ENCODE data around the gene BMP8A. TPM values are rescaled to one million over a fixed set of nuclear protein-coding genes. Genes with fewer than 3 reads are reported as not detected.

Gene BMP8A
- total RNA-seq, 2 experiments from 2014 or later = not detected

GRCh38 chr1:39554277-39554676 is 62.8 kb downstream of the BMP8A start:
- Mint-ChIP-seq H3K36me3 (peaks cover 13% of the 10 kb centered on the region), H3K4me3 (no peak overlapping the region), H3K4me1 (ENCODE audit: low read depth) (peaks cover 11% of the 10 kb centered on the region), H3K27me3 (no peaks in the 10 kb centered on the region), H3K27ac (no peak overlapping the region), H3K9me3 (no peaks in the 10 kb centered on the region)
- CTCF ChIA-PET = no interaction called here
- intact Hi-C loops (cut with micrococcal nuclease) = no loop called here
- no peak for DNase-seq
- POLR2A ChIA-PET = no interaction called here

- no peak for DNase-seq
- no peak overlapping the region for H3K27ac Mint-ChIP-seq
- no peaks in the 10 kb centered on the region for H3K27me3 Mint-ChIP-seq
- no peak overlapping the region for H3K4me3 Mint-ChIP-seq
- ChIA-PET POLR2A (interaction anchor here (0.8 to 1.0 kb wide), 2 partner anchors 13 to 14 kb away, joined by 3 read pairs; no protein-coding TSS in a partner anchor), CTCF (interaction anchor here (0.7 kb wide), 1 partner anchor 21 kb away, joined by 3 read pairs; no protein-coding TSS in a partner anchor)
- intact Hi-C loops (cut with micrococcal nuclease) = no loop called here
- H3K4me1 Mint-ChIP-seq (ENCODE audit: low read depth) = peaks cover 15% of the 10 kb centered on the region
- H3K36me3 Mint-ChIP-seq = peaks cover 75% of the 10 kb centered on the region
- no peaks in the 10 kb centered on the region for H3K9me3 Mint-ChIP-seq
Observed at GRCh38 chr1:39561279-39561678, 69.8 kb downstream of the BMP8A start.

- Mint-ChIP-seq H3K4me1 (ENCODE audit: low read depth) (peaks cover 16% of the 10 kb centered on the region), H3K4me3 (no peak overlapping the region), H3K27me3 (no peaks in the 10 kb centered on the region), H3K36me3 (peaks cover 92% of the 10 kb centered on the region), H3K9me3 (no peaks in the 10 kb centered on the region), H3K27ac (peak overlapping the region; percentile 24)
- intact Hi-C loops (cut with micrococcal nuclease) = no loop called here
- no peak for DNase-seq
- POLR2A ChIA-PET = no interaction called here
- CTCF ChIA-PET = no interaction called here
Observed at GRCh38 chr1:39562886-39563285, 71.5 kb downstream of the BMP8A start.

DNA sequence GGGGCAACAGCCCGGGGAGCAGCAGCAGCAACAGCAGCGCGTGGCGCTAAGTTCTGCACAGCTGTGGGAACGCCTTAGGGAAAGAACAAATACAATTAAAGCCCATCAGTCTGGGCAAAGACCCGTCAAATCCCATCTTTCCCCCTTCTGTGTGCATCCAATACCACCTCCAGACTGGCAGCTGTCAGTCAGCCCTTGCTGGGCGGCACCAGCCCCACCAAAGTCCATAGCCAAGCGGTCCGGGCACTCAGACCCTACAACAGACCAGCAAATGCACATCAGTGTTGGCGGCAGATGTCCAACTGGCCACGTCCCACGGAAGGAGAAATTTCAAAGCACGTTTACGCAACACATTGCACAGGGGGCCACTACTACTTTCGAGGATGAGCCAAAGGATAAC is 72.2 kb downstream of the BMP8A start:
- Mint-ChIP-seq H3K36me3 (peaks cover 93% of the 10 kb centered on the region), H3K27ac (no peak overlapping the region), H3K27me3 (no peaks in the 10 kb centered on the region), H3K4me3 (no peak overlapping the region), H3K4me1 (ENCODE audit: low read depth) (peaks cover 11% of the 10 kb centered on the region), H3K9me3 (no peaks in the 10 kb centered on the region)
- CTCF ChIA-PET = no interaction called here
- POLR2A ChIA-PET = no interaction called here
- DNase-seq = no peak
- intact Hi-C loops (cut with micrococcal nuclease) = no loop called here

- H3K27ac Mint-ChIP-seq = no peak overlapping the region
- no peaks in the 10 kb centered on the region for H3K27me3 Mint-ChIP-seq
- ChIA-PET CTCF (no interaction called here), POLR2A (no interaction called here)
- H3K36me3 Mint-ChIP-seq = peaks cover 92% of the 10 kb centered on the region
- intact Hi-C loops (cut with micrococcal nuclease) = no loop called here
- H3K9me3 Mint-ChIP-seq = no peaks in the 10 kb centered on the region
- DNase-seq = no peak
- H3K4me3 Mint-ChIP-seq = no peak overlapping the region
- H3K4me1 Mint-ChIP-seq (ENCODE audit: low read depth) = peaks cover 7% of the 10 kb centered on the region
Observed at GRCh38 chr1:39564340-39564739, 72.9 kb downstream of the BMP8A start.

DNA sequence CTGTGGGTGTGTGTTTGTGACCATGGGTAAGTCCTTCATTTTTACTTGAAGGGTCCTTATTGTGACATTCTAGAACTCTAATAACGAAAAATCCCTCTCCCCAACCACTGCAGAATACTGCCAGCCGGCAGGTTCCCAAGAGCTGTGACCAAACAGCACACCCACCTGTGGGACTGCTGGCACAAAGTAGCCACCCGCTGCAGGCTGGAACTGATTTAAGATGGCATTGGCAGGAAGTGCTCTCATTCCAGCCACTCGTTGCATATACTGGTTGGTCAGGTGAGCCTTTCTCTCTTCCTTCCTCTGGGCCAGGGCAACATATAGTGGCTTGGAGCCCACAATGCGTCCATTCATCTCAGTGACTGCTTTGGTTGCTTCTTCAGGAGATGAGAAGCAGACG is 73.5 kb downstream of the BMP8A start:
- POLR2A ChIA-PET = no interaction called here
- CTCF ChIA-PET = no interaction called here
- no peak overlapping the region for H3K27ac Mint-ChIP-seq

DNA sequence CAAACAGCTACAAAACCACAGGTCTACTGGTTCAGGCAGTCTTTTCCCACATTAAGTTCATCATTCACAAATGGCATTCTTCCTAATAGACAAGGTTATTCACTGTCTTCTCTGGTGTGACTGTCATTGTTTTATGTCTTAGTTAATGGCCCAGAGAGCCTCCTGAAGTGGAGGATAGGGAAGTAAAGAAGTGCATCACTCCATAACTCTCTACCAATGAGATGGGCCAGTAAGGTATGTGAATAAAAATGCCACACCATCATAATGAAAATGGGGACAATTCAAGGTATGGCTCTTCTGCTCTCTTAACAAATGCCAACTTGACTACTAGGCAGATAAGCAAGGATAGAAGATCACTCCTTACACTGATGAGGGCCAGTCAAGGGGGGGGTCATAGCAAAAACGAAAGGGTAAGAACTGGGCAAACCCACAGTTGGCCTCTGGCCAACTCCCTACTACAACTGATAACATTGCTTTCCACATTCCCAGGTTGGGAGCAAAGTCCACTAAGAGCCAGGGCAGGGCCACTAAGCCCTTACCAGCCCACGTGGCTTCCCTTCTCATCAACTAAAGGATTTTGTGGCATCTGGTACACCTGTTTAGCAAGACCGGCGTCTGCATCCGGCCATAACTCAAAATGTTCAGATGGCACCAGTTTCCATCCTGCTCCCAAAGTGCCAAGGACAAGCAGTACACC is 75.2 kb downstream of the BMP8A start:
- Mint-ChIP-seq H3K4me3 (no peak overlapping the region), H3K27me3 (no peaks in the 10 kb centered on the region), H3K36me3 (peaks cover 88% of the 10 kb centered on the region), H3K27ac (no peak overlapping the region), H3K9me3 (no peaks in the 10 kb centered on the region), H3K4me1 (ENCODE audit: low read depth) (peaks cover 15% of the 10 kb centered on the region)
- CTCF ChIA-PET = no interaction called here
- intact Hi-C loops (cut with micrococcal nuclease) = no loop called here
- POLR2A ChIA-PET = interaction anchor here (1.1 kb wide), 1 partner anchor 9 kb away, joined by 3 read pairs; no protein-coding TSS in a partner anchor
- DNase-seq = no peak

More for the DNA sequence above, 73.5 kb downstream of the BMP8A start:
- no peak overlapping the region for H3K4me3 Mint-ChIP-seq
- DNase-seq = no peak
- H3K9me3 Mint-ChIP-seq = no peaks in the 10 kb centered on the region
- H3K36me3 Mint-ChIP-seq = peaks cover 89% of the 10 kb centered on the region
- intact Hi-C loops (cut with micrococcal nuclease) = no loop called here
- H3K27me3 Mint-ChIP-seq = no peaks in the 10 kb centered on the region
- peaks cover 7% of the 10 kb centered on the region for H3K4me1 Mint-ChIP-seq (ENCODE audit: low read depth)

DNA sequence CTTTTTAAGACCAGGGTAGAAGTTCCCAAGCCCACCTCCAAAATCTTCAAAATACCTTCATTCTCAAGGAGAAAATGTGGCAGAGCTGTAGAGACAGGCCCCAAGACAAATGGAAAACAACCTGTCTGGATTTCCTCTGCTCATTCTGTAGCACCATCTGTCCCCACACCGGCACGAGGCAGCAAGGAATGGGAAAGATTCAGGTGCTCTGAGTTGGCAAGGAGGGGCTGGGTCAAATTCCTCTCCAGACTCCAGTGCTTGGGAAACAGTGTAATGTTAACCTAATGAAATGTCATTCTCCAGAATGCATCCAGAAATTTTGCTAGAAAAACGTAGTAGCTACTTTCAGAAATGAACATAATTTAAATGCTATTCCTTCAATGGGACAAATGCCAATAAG is 75.9 kb downstream of the BMP8A start:
- no peaks in the 10 kb centered on the region for H3K9me3 Mint-ChIP-seq
- peaks cover 88% of the 10 kb centered on the region for H3K36me3 Mint-ChIP-seq
- no peaks in the 10 kb centered on the region for H3K27me3 Mint-ChIP-seq
- H3K4me3 Mint-ChIP-seq = no peak overlapping the region
- no peak for DNase-seq
- intact Hi-C loops (cut with micrococcal nuclease) = no loop called here
- peaks cover 22% of the 10 kb centered on the region for H3K4me1 Mint-ChIP-seq (ENCODE audit: low read depth)
- POLR2A ChIA-PET = no interaction called here
- no peak overlapping the region for H3K27ac Mint-ChIP-seq
- CTCF ChIA-PET = no interaction called here

GRCh38 chr1:39568208-39568607 is 76.8 kb downstream of the BMP8A start:
- intact Hi-C loops (cut with micrococcal nuclease) = no loop called here
- Mint-ChIP-seq H3K9me3 (no peaks in the 10 kb centered on the region), H3K27me3 (no peaks in the 10 kb centered on the region), H3K27ac (no peak overlapping the region), H3K4me3 (no peak overlapping the region), H3K4me1 (ENCODE audit: low read depth) (peaks cover 29% of the 10 kb centered on the region), H3K36me3 (peaks cover 87% of the 10 kb centered on the region)
- ChIA-PET CTCF (no interaction called here), POLR2A (no interaction called here)
- DNase-seq = no peak

- H3K27ac Mint-ChIP-seq = no peak overlapping the region
- DNase-seq = no peak
- peaks cover 35% of the 10 kb centered on the region for H3K4me1 Mint-ChIP-seq (ENCODE audit: low read depth)
- POLR2A ChIA-PET = no interaction called here
- CTCF ChIA-PET = interaction anchor here (0.8 kb wide), 1 partner anchor 470 kb away, joined by 4 read pairs; no protein-coding TSS in a partner anchor
- no peak overlapping the region for H3K4me3 Mint-ChIP-seq
- no peaks in the 10 kb centered on the region for H3K27me3 Mint-ChIP-seq
- no peaks in the 10 kb centered on the region for H3K9me3 Mint-ChIP-seq
- H3K36me3 Mint-ChIP-seq = peaks cover 87% of the 10 kb centered on the region
- intact Hi-C loops (cut with micrococcal nuclease) = no loop called here
Observed at GRCh38 chr1:39569034-39569433, 77.6 kb downstream of the BMP8A start.

DNA sequence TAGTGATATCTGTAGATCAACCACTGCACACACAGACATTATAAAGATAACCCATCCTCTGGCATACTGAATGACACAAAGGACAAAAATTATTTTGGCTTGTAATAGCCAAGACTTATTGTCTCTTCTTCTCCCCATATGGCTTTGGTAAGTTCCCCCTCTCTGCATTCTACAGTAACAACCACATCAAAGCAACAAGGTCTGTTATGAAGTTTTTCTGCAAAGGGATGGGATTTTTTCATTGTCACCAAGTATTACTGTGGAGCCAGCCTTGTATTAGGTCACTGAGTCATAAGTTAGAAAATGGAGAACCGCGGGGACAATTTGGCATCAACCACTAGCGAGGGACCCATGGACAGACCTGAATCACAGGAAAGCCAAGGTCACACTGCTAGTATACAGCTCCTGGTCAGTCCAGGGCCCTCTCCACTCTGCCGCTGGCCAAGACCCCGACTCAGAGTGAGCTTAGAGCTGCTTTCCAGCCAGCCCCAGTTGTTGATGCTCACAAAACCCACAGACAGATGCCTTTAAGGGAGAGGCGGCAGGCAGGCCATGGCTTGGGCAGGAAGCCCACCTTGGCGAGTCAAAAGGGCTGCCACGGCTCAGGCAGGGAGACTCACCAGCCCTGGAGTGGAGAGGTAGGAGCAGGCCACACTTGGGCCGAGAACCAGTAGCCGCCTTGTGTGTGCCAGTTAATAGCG is 79.2 kb downstream of the BMP8A start:
- H3K36me3 Mint-ChIP-seq = peaks cover 90% of the 10 kb centered on the region
- DNase-seq = no peak
- H3K9me3 Mint-ChIP-seq = no peaks in the 10 kb centered on the region
- intact Hi-C loops (cut with micrococcal nuclease) = no loop called here
- peaks cover 48% of the 10 kb centered on the region for H3K4me1 Mint-ChIP-seq (ENCODE audit: low read depth)
- ChIA-PET POLR2A (no interaction called here), CTCF (no interaction called here)
- H3K27ac Mint-ChIP-seq = no peak overlapping the region
- no peak overlapping the region for H3K4me3 Mint-ChIP-seq
- no peaks in the 10 kb centered on the region for H3K27me3 Mint-ChIP-seq

DNA sequence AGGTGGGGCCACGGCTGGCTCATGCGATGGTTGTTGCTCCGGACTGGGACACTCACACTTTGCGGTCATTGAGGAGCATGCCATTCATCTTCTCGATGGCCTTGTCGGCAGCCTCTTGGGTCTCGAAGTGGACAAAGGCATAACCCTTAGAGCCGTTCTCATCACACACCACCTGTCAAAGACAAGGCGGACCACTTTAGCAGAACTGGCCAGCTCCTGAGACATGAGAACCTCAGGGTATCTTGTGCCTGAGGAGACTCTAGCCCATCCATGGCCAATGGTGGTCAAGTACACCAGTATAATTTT is 79.7 kb downstream of the BMP8A start:
- DNase-seq = no peak
- POLR2A ChIA-PET = no interaction called here
- CTCF ChIA-PET = no interaction called here
- Mint-ChIP-seq H3K4me1 (ENCODE audit: low read depth) (peaks cover 48% of the 10 kb centered on the region), H3K4me3 (no peak overlapping the region), H3K27me3 (no peaks in the 10 kb centered on the region), H3K36me3 (peaks cover 85% of the 10 kb centered on the region), H3K27ac (no peak overlapping the region), H3K9me3 (no peaks in the 10 kb centered on the region)
- intact Hi-C loops (cut with micrococcal nuclease) = no loop called here

Data from activated CD4-positive, alpha-beta memory T cell treated with anti-CD3 and anti-CD28 coated beads for 36 hours (primary cell).